Stimulated activated naive CD4-positive, alpha-beta T cell treated with Interleukin-2 at 50 U/mL for 16 hours (primary cell): Measurements from ENCODE around the gene ATN1.
"Not testable (repeated sequence)": the region's sequence is repeated elsewhere in the genome, so short reads cannot be mapped to it uniquely, and the experiment has no call there.

Experiments used
- DNase-seq: peaks from one replicate; lab custom pipeline; 2025; lab: John Stamatoyannopoulos, UW

The ATN1 gene

GRCh38 chr12:6903722-6904121, 24.0 kb upstream of the ATN1 start:
- DNase-seq: no peak

- DNase-seq: peak; percentile 97
Measured at GRCh38 chr12:6904280-6905276, 23.2 kb upstream of the ATN1 start, which contains the start of gene LRRC23. TSS of gene LRRC23 (plus strand) at chr12:6904822. CDS start at chr12:6905634, 812 bp downstream.

GRCh38 chr12:6905414-6906040, 22.2 kb upstream of the ATN1 start:
- no peak for DNase-seq

- not testable (repeated sequence) for DNase-seq
Measured at GRCh38 chr12:6908141-6908540, 19.6 kb upstream of the ATN1 start.

DNA sequence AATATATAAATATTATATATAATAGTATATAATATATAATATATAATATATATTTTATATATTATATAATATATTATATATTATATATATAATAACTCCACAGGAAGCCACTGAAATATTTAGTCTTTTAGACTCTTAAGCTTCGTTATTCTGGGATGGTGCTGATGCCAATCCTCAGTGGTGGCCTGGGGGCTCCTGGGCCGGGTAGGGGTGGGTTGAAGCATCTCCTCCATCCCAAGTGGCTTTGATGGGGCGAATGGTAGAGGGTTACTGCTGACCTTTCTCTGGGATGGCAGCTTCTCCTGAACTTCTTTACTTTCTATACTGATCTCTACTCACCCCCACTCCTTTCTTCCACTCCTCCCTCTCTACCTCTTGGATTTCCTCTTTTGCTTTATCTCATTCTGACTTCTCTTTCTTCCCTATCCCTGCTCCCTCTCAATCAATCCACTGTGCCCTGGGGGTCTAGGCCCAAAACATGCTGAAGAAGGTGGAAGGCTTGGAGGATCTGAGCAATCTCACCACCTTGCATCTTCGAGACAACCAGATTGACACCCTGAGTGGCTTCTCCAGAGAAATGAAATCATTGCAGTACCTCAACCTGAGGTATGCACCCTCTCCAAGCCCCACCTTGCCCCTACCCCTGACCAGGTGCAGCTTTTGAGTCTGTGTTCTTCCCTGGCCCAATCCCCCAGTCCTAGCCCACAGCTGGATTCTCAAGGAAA, 18.2 kb upstream of the ATN1 start:
- no peak for DNase-seq

DNA sequence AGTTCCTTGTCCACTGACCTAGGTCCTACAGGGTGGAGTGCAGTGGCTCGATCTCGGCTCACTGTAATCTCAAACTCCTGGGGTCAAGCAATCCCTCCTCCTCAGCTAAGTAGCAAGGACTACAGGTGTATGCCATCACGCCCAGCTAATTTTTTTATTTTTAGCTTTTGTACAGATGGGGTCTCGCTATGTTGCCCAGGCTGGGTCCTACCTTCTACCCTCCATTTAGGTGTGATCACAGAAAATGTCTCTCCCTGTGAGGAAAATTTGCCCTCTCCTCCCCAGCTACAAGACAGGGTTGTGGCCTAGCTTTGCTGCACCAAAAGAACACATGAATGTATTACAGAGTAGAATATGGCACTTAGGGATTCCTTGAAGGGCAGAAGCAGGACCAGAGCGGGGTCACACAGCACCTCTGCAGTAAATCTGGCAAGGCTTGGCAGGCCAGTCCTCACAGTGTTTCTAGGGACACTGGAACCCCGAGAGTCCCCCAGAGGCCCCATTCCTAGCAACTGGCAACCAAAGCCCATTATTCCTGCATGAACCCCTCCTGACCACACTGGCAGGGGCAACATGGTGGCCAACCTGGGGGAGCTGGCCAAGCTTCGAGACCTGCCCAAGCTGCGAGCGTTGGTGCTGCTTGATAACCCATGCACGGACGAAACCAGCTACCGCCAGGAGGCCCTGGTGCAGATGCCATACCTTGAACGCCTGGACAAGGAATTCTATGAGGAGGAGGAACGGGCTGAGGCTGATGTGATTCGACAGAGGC, 15.4 kb upstream of the ATN1 start:
- no peak for DNase-seq

GRCh38 chr12:6914246-6914946, 13.4 kb upstream of the ATN1 start, which contains the start of gene ENO2:
TSS of gene ENO2 (plus strand) at chr12:6914580. CDS start at chr12:6915833, 1,253 bp downstream.
- peak; percentile 81 for DNase-seq

DNA sequence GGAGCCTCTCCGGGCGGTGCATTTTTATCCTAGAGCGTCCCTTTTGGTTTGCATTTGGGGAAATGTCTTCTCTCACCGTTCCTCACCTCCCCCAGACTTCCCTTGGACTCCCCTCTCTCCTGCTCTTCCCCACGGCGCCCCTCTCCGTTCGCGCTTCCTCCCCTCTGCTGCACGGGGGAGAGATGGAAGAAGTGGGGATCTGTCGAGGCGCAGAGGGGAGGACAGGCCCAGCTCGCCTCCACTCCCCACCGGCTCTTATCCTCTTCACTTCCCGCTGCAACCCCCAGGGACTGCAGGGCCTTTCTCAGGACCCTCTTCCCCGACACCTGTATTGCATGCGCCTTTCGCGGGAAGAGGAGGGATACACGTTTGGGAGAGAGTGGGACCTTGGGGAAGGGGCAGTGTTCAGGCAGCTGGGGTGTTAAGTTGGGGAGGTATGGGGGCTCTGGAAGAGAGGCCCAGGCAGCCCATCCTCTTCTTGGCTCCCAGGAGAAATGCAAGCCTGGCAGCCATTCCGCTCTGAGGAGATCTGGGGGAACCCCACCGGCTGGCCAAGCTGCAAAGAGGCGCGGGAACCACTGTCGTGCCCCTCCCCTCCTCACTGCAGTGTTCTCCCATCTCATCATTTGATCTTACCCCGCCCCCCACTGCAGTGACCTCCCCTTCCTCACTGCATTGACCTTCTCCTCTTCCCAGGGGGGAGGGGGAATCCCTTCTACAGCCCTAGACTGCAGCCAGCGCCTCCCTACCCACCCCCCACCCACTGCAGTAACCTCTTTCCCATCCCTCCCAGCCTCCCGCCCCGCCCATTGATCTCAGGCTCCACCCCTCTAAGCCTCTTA, 12.6 kb upstream of the ATN1 start:
- DNase-seq: no peak

DNA sequence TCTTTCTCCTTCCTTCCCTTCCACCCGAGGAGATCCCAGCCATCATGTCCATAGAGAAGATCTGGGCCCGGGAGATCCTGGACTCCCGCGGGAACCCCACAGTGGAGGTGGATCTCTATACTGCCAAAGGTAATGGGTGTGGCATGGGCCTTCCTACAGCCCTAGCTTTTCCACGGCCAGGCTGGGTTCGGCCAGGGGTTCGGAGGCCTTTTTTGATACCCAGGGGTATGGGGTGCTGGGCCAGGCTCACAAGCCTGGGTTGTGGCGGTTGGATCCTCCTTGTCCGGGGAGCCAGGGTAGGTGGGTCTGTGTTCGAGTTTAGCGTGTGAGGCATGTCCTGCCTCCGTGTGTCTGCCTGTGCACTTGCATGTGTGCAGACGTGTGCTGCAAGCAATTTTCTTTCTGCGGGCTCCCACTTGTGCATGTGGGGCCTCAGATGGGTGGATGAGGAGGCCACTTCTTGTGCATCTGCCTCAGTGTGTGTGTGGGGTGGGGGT, 11.9 kb upstream of the ATN1 start:
- no peak for DNase-seq

DNA sequence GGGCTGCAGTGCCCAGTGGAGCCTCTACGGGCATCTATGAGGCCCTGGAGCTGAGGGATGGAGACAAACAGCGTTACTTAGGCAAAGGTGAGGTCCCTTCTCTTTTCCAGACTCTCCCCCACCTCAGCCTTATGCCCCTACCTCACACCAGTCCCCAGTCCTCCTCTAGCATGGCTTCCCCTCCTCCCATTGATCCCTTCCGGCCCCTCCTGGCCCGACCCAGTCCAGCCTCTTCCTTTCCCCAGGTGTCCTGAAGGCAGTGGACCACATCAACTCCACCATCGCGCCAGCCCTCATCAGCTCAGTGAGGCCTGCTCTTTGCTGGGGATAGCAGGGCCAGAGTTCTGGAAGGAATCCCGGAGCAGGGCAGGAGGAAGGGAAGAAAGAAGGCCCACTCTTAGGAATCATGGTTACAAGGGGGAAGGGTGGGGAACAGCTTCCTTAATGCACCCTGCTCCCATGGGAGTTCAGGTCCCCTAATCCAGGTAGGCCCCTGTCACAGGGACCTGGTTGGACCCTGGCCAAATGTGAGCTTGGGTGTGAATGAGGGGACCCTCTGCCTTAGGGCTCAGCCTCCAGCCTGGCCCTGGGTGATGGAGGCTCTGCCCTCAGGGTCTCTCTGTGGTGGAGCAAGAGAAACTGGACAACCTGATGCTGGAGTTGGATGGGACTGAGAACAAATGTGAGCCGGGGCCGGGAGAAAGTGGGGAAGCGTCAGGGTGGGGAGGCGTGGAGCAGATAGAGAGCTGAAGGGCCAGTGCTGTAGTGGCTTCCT, 11.1 kb upstream of the ATN1 start:
- no peak for DNase-seq

- no peak for DNase-seq
Measured at GRCh38 chr12:6917491-6918231, 10.1 kb upstream of the ATN1 start.

DNA sequence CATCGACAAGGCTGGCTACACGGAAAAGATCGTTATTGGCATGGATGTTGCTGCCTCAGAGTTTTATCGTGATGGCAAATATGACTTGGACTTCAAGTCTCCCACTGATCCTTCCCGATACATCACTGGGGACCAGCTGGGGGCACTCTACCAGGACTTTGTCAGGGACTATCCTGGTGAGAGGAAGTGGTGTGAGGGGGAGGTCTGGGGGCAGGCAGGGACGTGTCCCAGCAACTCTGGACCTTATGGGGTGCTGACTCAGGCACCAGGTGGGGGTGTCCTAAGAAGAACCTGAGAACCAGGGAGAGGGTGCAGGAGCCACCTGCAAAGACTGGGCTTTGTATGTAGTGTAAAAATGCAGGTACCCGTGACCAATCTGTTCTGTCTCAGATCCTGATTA, 8.2 kb upstream of the ATN1 start:
- DNase-seq: no peak

DNA sequence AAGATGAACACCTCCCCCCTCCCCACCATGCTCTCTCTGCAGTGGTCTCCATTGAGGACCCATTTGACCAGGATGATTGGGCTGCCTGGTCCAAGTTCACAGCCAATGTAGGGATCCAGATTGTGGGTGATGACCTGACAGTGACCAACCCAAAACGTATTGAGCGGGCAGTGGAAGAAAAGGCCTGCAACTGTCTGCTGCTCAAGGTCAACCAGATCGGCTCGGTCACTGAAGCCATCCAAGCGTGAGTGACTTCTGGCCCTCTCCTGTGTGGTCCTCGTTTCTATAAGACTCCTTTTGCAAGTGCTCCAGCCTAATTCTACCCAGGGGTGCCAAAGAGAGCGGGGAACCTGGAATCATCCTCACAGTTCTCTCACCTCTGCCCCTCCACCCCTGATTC, 6.2 kb upstream of the ATN1 start:
- no peak for DNase-seq

DNA sequence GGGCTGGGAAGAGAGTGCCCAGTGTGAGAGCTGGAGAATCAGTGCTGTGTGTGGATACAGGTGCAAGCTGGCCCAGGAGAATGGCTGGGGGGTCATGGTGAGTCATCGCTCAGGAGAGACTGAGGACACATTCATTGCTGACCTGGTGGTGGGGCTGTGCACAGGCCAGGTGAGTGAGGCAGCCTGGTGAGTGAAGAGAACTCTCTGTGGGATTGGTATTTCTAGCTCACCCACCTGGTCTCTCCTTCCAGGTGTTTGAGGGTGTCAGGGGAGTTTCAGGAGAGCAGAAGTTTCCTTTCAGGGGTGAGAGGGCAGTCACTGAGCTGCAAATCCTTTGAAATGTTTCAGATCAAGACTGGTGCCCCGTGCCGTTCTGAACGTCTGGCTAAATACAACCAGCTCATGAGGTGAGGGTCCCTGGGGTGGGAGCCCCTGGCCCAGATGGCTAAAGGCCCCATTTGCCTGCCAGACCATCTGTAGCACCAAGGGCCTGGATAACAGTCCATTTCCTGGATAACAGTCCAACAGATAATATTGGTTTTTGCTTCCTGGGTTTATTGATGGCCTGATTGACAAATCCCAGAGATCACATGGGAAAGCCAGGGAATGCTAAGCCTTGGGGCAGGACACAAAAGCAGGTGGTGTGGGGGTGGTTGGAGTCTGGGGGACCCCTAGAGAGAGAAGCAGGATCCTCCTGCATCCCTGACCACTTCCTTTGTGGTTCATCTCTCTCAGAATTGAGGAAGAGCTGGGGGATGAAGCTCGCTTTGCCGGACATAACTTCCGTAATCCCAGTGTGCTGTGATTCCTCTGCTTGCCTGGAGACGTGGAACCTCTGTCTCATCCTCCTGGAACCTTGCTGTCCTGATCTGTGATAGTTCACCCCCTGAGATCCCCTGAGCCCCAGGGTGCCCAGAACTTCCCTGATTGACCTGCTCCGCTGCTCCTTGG, 5.5 kb upstream of the ATN1 start:
- DNase-seq: no peak

- DNase-seq: no peak
Measured at GRCh38 chr12:6923003-6923732, 4.6 kb upstream of the ATN1 start.

DNA sequence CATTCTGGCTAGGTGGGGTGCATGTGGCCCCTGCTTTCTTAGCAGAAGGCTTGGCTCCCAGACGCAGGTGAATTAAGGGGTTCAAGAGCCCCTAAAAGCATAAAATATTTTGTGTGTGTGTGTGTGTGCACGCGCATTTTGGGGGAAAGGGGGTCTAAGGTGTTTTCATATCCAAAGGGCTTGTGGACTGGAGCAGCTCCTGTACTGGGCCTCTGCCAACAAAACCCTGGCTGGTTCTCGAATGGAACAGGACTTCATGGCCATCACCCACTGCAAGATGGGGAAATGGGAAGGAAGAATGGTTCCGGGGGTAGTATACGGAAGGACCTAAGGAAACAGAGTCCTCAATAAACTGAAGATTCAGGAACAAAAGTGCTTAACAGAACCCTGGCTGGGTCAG, 3.9 kb upstream of the ATN1 start:
- no peak for DNase-seq

- DNase-seq: no peak
Measured at GRCh38 chr12:6925239-6925539, 2.6 kb upstream of the ATN1 start.
